Esophagus muscularis mucosa (tissue), 4 donors: Measurements from ENCODE around the gene ZNF750. TPM values are rescaled to one million over a fixed set of nuclear protein-coding genes. Genes with fewer than 3 reads are reported as not detected.
A peak's percentile ranks its signal among the peaks of the same experiment; 100 is the strongest.

Experiments
- DNase-seq: peaks from one replicate; pipeline ENCODE4 v3.0.0-alpha.2; 2017; ENCODE audit errors: extremely low spot score
- H3K27ac ChIP-seq, 4 donors: fragments of 200-600 bp; sonication (generic); replicated peaks in 1 of 4; 1 replicate in 3 of 4; 2 replicates in 1 of 4; pipeline ENCODE4 v1.5.1; 2016 to 2019; ENCODE audit warnings: mild to moderate bottlenecking in 1 of 4
- H3K27me3 ChIP-seq, 4 donors: fragments of 200-600 bp; sonication (generic); one replicate each; pipeline versions ENCODE4 v1.5.1 to v1.6.0; 2016 to 2019
- H3K36me3 ChIP-seq, 4 donors: fragments of 200-600 bp; sonication (generic); one replicate each; pipeline ENCODE4 v1.5.1; 2016 to 2019
- H3K4me1 ChIP-seq, 4 donors: fragments of 200-600 bp; sonication (generic); one replicate each; pipeline ENCODE4 v1.5.1; 2016 to 2019
- H3K4me3 ChIP-seq, 4 donors: fragments of 200-600 bp; sonication (generic); 1 replicate in 2 of 4; 2 replicates in 2 of 4; pipeline ENCODE4 v1.5.1; 2016 to 2019; ENCODE audit warnings: mild to moderate bottlenecking in 4 of 4, moderate library complexity in 1 of 4
- H3K9me3 ChIP-seq, 4 donors: fragments of 200-600 bp; sonication (generic); 1 replicate in 3 of 4; 2 replicates in 1 of 4; pipeline ENCODE4 v1.5.1; 2016 to 2019
- EP300 ChIP-seq: sonication (generic); formaldehyde crosslinking; IDR thresholded peaks from one replicate; pipeline ENCODE4 v1.6.1; 2017; ENCODE audit warnings: antibody characterized with exemption
- POLR2A ChIP-seq: fragments of 450-650 bp; IDR thresholded peaks from one replicate; pipeline ENCODE4 v1.6.1; 2017; ENCODE audit warnings: antibody characterized with exemption, moderate library complexity, mild to moderate bottlenecking, low read depth
- POLR2AphosphoS5 ChIP-seq, 2 donors: sonication (generic); formaldehyde crosslinking; IDR thresholded peaks; one replicate each; pipeline ENCODE4 v1.6.1; 2017; ENCODE audit warnings: antibody characterized with exemption in 2 of 2
- WGBS: methylation state at CpG from one replicate; pipeline ENCODE4 v1.1.5; 2018; 5-methylcytosine and 5-hydroxymethylcytosine counted together
- intact Hi-C: fragments of 100-400 bp; cut with DNase I; formaldehyde crosslinking; loops from one replicate; pipeline ENCODE4 v1.15.1; 2023
- total RNA-seq, 4 donors: library from RNA; depleted of rRNA; stranded (reverse); fragments of >200 nt; gene quantifications; one replicate each; pipeline versions ENCODE4 v1.1.0 to v1.2.1, GENCODE V29; 2016
- TF ChIP-seq, protein P1 (sequence below), 3 experiments: fragments of 200-600 bp in 2 of 3; fragments of 450-650 bp in 1 of 3; sonication (generic) in 2 of 3; IDR thresholded peaks; one replicate each; pipeline ENCODE4 v1.5.1; 2017 to 2019; ENCODE audit warnings: antibody characterized with exemption in 3 of 3, mild to moderate bottlenecking in 2 of 3, moderate library complexity in 1 of 3

Gene ZNF750
- total RNA-seq, 4 donors from 2014 or later, result not detected

DNA sequence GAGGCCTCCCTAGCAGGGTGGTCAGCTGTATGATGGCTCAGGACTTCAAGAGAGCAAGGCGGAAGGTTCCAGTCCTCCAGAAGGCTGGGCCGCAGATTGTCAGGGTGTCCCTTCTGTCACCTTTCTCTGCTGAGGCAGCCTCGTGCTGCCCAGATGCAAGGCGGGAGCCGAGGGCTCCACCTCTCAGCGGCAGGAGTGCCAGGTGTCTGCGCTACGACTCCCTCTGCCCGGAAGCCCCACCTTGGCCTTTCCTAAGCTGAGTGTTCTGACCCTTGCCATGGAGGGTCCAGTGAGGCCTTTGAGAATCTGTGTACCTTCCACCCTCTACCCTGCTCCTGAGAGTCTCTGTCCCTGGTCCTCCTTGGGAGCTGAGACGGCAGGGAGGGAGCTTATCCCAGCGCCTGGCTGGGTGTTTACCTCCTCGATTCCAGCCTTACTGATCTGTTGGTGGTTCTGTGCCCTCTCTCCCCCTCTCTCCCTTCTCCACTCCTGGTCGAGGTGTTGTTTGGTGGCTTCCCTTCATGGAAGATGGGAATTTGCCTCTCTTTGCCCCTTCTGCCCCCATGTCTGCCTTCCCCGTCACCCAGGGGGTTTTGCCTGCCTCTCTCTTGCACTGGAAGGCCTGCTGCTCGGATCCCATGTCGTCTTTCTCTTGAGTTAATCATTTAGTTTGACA lies 2.2 kb upstream of the ZNF750 start:
- H3K9me3 ChIP-seq, result no peaks in the 10 kb centered on the region
- no peak for DNase-seq
- intact Hi-C loops, result no loop called here
- no peak overlapping the region for H3K4me3 ChIP-seq
- H3K27ac ChIP-seq, result no peak overlapping the region
- H3K27me3 ChIP-seq, result no peaks in the 10 kb centered on the region
- H3K4me1 ChIP-seq, result peaks cover 5 to 16% (median 13%) of the 10 kb centered on the region in 4 donors
- TF ChIP-seq POLR2A (no peak), POLR2AphosphoS5 (IDR thresholded peaks at IDR 0.05) (no peak), EP300 (no peak)
- TF ChIP-seq, protein P1, sequence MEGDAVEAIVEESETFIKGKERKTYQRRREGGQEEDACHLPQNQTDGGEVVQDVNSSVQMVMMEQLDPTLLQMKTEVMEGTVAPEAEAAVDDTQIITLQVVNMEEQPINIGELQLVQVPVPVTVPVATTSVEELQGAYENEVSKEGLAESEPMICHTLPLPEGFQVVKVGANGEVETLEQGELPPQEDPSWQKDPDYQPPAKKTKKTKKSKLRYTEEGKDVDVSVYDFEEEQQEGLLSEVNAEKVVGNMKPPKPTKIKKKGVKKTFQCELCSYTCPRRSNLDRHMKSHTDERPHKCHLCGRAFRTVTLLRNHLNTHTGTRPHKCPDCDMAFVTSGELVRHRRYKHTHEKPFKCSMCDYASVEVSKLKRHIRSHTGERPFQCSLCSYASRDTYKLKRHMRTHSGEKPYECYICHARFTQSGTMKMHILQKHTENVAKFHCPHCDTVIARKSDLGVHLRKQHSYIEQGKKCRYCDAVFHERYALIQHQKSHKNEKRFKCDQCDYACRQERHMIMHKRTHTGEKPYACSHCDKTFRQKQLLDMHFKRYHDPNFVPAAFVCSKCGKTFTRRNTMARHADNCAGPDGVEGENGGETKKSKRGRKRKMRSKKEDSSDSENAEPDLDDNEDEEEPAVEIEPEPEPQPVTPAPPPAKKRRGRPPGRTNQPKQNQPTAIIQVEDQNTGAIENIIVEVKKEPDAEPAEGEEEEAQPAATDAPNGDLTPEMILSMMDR (IDR thresholded peaks at IDR 0.05), result no peak
- whole genome bisulfite sequencing, result 86% methylated on average over 14 of the region's 16 CpGs
- H3K36me3 ChIP-seq, result peaks cover 0 to 14% (median 4%) of the 10 kb centered on the region in 4 donors

DNA sequence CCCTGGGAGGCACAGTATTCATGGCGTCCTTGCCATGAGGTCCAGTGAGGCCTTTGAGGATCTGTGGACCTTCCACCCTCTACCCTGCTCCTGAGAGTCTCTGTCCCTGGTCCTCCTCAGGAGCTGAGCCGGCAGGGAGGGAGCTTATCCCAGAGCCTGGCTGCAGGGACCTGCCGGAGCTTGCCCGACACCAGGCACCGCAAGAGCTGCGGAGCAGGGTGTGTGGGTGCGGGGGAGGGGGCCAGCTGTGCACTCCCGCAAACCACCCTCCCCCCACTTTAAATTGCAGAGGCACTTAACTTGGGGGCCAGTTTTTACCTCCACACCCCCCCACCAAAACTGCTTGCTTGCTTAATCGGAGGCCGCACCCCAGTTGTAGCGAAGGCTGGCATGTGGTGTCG lies 609 bp upstream of the ZNF750 start:
- Histone ChIP-seq H3K4me3 (no peak overlapping the region), H3K36me3 (peaks cover 0 to 9% (median 0%) of the 10 kb centered on the region in 4 donors), H3K9me3 (no peaks in the 10 kb centered on the region), H3K27ac (no peak overlapping the region), H3K4me1 (peaks cover 0 to 12% (median 9%) of the 10 kb centered on the region in 4 donors), H3K27me3 (no peaks in the 10 kb centered on the region)
- no peak for DNase-seq
- WGBS, result 95% methylated on average over 12 of the region's 12 CpGs
- TF ChIP-seq EP300 (no peak), POLR2AphosphoS5 (IDR thresholded peaks at IDR 0.05) (no peak), POLR2A (no peak)
- TF ChIP-seq, protein P1 (IDR thresholded peaks at IDR 0.05), result no peak
- intact Hi-C loops, result no loop called here

DNA sequence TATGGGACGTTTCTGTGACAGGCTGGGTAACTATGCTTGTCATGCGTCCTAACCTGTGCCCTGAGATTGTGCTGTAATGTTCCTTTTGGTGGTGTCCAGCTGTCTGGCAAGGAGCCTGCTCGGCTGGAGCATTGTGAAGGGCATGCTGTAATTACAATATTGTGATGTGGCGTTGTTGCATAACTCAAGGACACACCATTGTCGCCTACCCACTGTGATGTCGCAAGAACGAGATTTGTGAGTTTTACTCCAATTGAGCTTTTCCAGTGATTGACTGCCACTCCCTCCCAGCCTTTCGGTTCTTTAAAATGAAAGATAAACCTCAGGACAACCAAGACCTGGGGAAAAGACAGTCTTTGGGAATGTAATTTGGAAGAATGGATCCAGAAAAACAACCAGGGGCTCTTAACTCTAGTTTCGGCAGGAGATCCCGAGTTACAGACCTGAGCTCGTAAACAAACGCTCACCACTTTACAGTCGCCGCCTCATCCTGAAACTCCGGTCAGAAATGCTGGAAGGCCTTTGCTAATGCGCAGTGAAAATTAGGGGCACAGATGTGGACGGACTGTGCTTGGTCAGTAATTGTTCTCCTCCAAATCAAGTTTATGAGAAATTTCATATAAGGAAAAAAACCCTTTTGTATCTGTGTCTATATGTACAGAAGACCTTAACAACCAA lies 1.3 kb downstream of the ZNF750 start:
- Histone ChIP-seq H3K27me3 (no peaks in the 10 kb centered on the region), H3K4me3 (no peak overlapping the region), H3K4me1 (peaks cover 0 to 12% (median 9%) of the 10 kb centered on the region in 4 donors), H3K36me3 (peaks cover 0 to 22% (median 2%) of the 10 kb centered on the region in 4 donors), H3K9me3 (no peaks in the 10 kb centered on the region), H3K27ac (peak overlapping the region in 1 of 4 donors; percentile 66)
- intact Hi-C loops, result loop anchor here (2.0 kb wide), 1 partner anchor 48 kb away; no protein-coding TSS in a partner anchor
- TF ChIP-seq, protein P1 (IDR thresholded peaks at IDR 0.05), result no peak
- TF ChIP-seq POLR2AphosphoS5 (IDR thresholded peaks at IDR 0.05), result peak in 1 of 2 donors; percentile 29
- WGBS, result 76% methylated on average over 17 of the region's 17 CpGs
- no peak for DNase-seq

- TF ChIP-seq POLR2AphosphoS5 (IDR thresholded peaks at IDR 0.05) (no peak), EP300 (no peak), POLR2A (no peak)
- TF ChIP-seq, protein P1 (IDR thresholded peaks at IDR 0.05), result no peak
- intact Hi-C loops, result loop anchor here (2.0 kb wide), 1 partner anchor 47 kb away; no protein-coding TSS in a partner anchor
- Histone ChIP-seq H3K4me1 (peaks cover 0 to 12% (median 9%) of the 10 kb centered on the region in 4 donors), H3K36me3 (peaks cover 0 to 27% (median 7%) of the 10 kb centered on the region in 4 donors), H3K4me3 (no peak overlapping the region), H3K27me3 (no peaks in the 10 kb centered on the region), H3K27ac (peak overlapping the region in 2 of 4 donors; percentile 39 to 66), H3K9me3 (no peaks in the 10 kb centered on the region)
- DNase-seq, result no peak
- 82% methylated on average over 13 of the region's 13 CpGs for WGBS
Measured at GRCh38 chr17:82837586-82838320, 2.1 kb downstream of the ZNF750 start.
